ENCODE measurements around the gene DEPDC1. TPM values are rescaled to one million over a fixed set of nuclear protein-coding genes. Genes with fewer than 3 reads are reported as not detected.

DEPDC1 gene
- polyA plus RNA-seq, 1 experiment, result 9.8 TPM

GRCh38 chr1:68433395-68433794, 63.5 kb downstream of the DEPDC1 start:
- Histone ChIP-seq H3K4me3 (ENCODE audit: low read depth, low read length) (no peak overlapping the region), H3K27me3 (ENCODE audit: control insufficient read depth, insufficient read depth, low read length) (no peaks in the 10 kb centered on the region), H3K9me3 (ENCODE audit: control insufficient read depth, insufficient read depth, low read length) (no peaks in the 10 kb centered on the region), H3K27ac (ENCODE audit: low read depth, low read length) (no peak overlapping the region)
- CTCF ChIA-PET, result interaction anchor here (1.1 to 1.7 kb wide), 3 partner anchors 8 to 313 kb away, joined by 3 to 20 read pairs (median 5); no protein-coding TSS in a partner anchor
- no peak for DNase-seq (ENCODE audit: low read depth, low spot score)
- POLR2A ChIA-PET, result interaction anchor here (0.5 kb wide), 1 partner anchor 112 kb away, joined by 6 read pairs; no protein-coding TSS in a partner anchor
- TF ChIP-seq CTCF (IDR thresholded peaks at IDR 0.05; ENCODE audit: low read depth, low read length), result no peak

GRCh38 chr1:68431076-68431475, 65.8 kb downstream of the DEPDC1 start:
- no peak for TF ChIP-seq CTCF (IDR thresholded peaks at IDR 0.05; ENCODE audit: low read depth, low read length)
- DNase-seq (ENCODE audit: low read depth, low spot score), result no peak
- ChIA-PET POLR2A (no interaction called here), CTCF (interaction anchor here (1.8 kb wide), 1 partner anchor 13 kb away, joined by 4 read pairs; no protein-coding TSS in a partner anchor)
- Histone ChIP-seq H3K4me3 (ENCODE audit: low read depth, low read length) (no peak overlapping the region), H3K9me3 (ENCODE audit: control insufficient read depth, insufficient read depth, low read length) (no peaks in the 10 kb centered on the region), H3K27me3 (ENCODE audit: control insufficient read depth, insufficient read depth, low read length) (no peaks in the 10 kb centered on the region), H3K27ac (ENCODE audit: low read depth, low read length) (no peak overlapping the region)

- no peak overlapping the region for H3K4me3 ChIP-seq (ENCODE audit: low read depth, low read length)
- POLR2A ChIA-PET, result no interaction called here
- no peaks in the 10 kb centered on the region for H3K27me3 ChIP-seq (ENCODE audit: control insufficient read depth, insufficient read depth, low read length)
- CTCF ChIA-PET, result interaction anchor here (0.7 to 3.9 kb wide), 3 partner anchors 13 to 1665 kb away, joined by 3 to 28 read pairs (median 3); no protein-coding TSS in a partner anchor
- no peak overlapping the region for H3K27ac ChIP-seq (ENCODE audit: low read depth, low read length)
- no peak for TF ChIP-seq CTCF (IDR thresholded peaks at IDR 0.05; ENCODE audit: low read depth, low read length)
- no peak for DNase-seq (ENCODE audit: low read depth, low spot score)
- H3K9me3 ChIP-seq (ENCODE audit: control insufficient read depth, insufficient read depth, low read length), result no peaks in the 10 kb centered on the region
Measured at GRCh38 chr1:68429233-68429808, 67.6 kb downstream of the DEPDC1 start.

- H3K4me3 ChIP-seq (ENCODE audit: low read depth, low read length), result no peak overlapping the region
- DNase-seq (ENCODE audit: low read depth, low spot score), result no peak
- H3K27ac ChIP-seq (ENCODE audit: low read depth, low read length), result no peak overlapping the region
- no peak for TF ChIP-seq CTCF (IDR thresholded peaks at IDR 0.05; ENCODE audit: low read depth, low read length)
- POLR2A ChIA-PET, result interaction anchor here (0.7 kb wide), 1 partner anchor 310 kb away, joined by 3 read pairs; no protein-coding TSS in a partner anchor
- H3K27me3 ChIP-seq (ENCODE audit: control insufficient read depth, insufficient read depth, low read length), result no peaks in the 10 kb centered on the region
- CTCF ChIA-PET, result interaction anchor here (3.9 kb wide), 1 partner anchor 16 kb away, joined by 28 read pairs; no protein-coding TSS in a partner anchor
- no peaks in the 10 kb centered on the region for H3K9me3 ChIP-seq (ENCODE audit: control insufficient read depth, insufficient read depth, low read length)
Measured at GRCh38 chr1:68426594-68426993, 70.3 kb downstream of the DEPDC1 start.

Small RNA genes within 50 kb of the gene (small RNA-seq; reads per million reads assigned to genes)
- not detected for gene TXNP2 (ENCODE audit: insufficient read length, low read depth)

Other genes starting within 250 kb of the DEPDC1 start
- not detected in 2 replicates for gene RPE65, start 47.1 kb downstream of the DEPDC1 start, polyA plus RNA-seq (2011; rRNA removed)

All from AG04450 (cell line).